GM19239 (cell line): ENCODE data around the gene ETV6.

Experiments
- DNase-seq: peaks from one replicate; pipeline ENCODE4 v3.0.0; 2011; ENCODE audit warnings: low spot score; ENCODE audit not compliant: insufficient read length
- FAIRE-seq: peaks from 2 replicates; lab custom pipeline; 2011; peaks lifted over from hg19 to GRCh38; lab: Jason Lieb, UNC

The ETV6 gene

DNA sequence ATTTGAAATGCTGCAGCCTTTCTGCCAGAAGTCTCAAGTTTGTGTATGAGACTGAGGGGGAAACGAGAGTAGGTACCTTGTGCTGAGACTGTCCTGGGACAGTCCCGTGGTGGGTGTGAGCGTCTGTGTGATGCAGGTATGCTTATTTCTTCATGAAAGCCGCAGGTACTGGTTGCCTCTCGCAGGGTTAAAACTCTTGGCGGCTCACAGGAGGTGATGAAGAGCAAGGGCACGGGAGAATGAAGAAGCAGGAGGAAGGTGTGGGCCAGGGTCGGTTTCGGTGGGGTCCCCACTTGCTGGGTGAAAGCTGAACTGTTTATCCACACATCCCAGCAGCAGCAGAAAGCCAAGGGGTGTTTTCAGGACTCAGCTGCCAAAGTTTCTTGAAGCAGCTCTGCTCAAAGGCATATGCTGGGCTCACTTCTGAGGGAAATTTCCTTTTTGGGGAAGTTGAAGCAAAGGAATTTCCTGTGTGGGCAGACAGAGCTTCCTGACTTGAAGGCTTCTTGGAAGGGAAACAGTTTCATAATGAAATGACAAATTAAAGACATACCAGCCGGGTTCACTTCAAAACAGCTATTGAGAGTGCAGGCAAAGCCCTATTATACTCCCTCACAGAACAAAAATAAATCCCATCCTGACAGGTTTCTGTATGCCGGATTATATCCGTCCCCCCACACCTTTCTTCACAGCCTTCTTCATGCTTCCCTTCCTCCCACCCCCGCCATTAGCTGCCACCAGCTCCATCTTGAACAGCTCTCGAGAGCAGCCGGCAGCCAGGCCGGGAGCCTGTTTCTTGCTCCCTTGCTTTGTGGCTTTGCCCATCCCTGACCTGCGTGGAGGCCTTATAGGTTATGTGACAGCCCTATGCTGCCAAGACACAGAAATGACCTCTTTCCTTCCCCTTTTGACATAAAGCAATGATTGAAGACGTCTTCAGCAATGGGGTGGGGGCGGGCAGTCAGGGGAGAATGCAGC, 116.6 kb downstream of the ETV6 start:
- FAIRE-seq (peak; percentile 98), DNase-seq (no peak)

DNA sequence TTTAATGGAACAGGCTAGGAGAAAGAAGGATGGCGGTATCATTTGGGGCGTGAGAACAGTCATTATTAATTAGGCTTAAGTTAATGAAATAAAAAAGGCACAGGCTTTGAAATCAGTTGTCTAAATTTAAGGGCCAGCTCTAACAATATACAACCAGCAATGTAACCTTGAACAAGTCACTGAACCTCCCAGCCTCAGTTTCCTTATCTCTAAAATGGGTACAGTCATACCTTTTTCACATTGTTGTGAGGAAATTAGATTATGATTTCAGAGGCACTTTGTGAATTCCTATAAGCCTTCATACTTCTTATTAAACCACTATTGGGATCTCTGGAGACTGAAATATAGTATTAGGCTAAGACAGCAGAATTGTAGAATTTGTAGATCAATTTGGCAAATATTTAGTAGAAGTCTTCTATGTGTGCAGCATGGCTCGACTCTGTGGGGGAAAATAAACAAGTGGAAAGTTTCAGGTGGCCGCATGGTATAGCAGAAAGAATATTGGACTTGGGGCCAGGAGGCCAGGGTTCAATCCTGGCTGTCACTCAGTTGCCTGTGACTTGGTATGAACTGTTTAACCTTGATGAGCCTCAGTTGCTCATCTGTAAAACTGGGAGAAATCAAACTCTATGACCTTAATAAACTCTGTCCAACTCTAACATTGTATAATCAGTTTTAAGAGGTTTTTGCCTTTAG, 117.7 kb downstream of the ETV6 start:
- FAIRE-seq = no peak
- DNase-seq = no peak

DNA sequence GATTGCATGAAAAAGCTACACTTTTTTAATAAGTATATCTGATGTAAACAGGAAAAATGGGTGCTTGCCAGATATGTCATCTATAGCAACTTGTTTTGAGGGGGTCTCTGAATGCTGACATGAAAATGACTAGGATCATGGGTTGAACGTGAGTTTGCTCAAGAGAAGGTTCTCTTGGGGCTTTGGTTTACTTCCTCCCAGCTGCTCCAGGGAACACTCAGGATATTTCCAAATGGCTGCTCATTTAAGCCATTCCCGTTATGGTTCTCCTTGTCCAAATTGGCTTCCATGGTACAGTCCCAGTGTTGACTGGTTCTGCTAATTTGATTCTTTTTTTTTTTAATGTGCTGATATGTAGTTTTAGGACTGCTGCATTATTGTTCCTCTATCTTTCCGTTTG, 118.3 kb downstream of the ETV6 start:
- DNase-seq (no peak), FAIRE-seq (no peak)

DNA sequence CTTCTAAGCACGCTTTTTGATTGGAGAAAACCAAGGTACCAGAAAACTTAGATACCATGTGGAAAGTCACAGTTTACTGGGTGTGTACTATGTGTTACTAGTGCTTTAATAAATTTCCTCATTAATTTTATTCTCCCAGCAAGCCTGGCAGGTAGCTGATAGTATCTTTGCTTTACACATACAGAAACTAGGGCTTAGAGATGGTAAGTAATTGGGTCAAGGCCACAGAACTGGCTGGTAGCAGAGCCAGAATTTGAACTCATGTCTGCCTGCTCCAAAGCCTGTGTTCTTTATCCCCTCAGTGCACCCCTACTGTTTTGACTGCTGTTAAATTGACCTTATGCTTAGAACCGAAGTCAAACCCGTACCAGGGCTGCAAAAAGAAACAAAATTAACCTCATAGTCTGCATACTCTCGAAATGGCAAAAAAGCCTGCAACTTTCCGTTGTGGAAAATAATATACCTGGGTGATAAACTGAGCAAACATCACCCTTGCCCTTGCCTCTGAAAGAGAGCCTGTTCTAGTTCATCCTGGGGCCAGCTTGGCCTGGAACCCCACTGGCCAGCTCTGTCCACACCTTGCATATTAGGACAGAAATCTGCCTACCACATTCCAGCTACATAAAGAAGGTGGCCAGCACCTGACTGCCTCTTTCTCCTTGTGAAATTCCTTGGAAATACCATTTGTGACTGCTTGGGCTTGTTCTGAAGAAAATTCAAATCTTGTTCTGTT, 118.9 kb downstream of the ETV6 start:
- DNase-seq (no peak), FAIRE-seq (no peak)

DNA sequence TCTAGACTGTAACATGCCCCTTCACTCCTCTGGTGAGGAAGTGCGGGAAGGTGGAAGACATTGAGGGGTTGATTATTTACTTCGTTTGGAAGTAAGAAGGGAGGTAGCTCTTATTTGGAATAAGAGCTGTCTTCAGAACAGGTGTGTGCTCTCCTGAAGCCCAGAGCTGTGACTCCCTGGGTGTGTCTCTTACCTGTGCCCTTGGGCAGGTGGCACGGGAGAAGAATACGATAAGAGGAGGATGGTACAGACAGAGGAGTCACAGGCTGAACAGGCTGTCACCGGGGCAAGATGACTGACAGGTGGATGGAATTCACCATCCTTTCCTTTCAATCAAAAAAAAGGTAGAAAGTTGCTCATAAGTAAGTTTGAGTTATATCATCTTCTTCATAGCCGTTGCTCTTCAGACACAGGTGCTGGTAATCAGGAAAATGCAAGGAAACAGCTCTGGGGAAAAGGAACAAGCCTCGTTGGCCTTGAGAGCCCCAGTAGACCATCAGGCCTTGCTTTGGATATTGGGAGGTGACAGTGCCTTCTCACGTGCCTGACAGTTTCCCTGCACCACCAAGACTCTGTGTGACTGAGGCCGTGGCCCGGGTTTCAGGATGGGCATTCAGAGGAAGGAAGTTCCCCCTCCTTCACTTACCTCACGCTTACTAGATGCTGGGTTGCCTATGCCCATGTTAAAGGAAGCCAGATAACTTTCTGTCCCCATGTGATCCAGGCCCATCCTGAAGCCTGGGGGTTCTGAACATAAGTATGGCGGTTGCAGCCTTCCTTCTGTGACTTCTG, 120.4 kb downstream of the ETV6 start:
- no peak for DNase-seq
- peak; percentile 56 for FAIRE-seq

DNA sequence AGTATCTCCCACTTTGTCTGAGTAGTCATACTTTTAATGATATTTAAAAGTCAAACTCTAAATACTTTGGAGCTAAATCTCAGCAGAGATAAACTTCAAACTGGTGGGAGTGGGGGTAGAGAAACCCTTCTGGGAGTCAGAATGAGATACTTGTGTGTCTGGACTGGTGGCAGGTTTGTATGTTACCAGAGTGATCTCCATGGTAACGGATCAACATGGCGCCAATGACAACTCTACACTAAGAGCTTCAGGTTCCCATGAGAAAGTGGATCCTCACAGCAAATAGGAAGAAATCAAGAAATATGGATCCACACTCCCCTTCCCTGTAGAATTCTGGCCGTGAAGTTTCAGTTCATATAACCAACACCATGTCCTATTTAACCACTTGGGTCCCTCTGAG, 121.9 kb downstream of the ETV6 start:
- FAIRE-seq (peak; percentile 69), DNase-seq (no peak)

DNA sequence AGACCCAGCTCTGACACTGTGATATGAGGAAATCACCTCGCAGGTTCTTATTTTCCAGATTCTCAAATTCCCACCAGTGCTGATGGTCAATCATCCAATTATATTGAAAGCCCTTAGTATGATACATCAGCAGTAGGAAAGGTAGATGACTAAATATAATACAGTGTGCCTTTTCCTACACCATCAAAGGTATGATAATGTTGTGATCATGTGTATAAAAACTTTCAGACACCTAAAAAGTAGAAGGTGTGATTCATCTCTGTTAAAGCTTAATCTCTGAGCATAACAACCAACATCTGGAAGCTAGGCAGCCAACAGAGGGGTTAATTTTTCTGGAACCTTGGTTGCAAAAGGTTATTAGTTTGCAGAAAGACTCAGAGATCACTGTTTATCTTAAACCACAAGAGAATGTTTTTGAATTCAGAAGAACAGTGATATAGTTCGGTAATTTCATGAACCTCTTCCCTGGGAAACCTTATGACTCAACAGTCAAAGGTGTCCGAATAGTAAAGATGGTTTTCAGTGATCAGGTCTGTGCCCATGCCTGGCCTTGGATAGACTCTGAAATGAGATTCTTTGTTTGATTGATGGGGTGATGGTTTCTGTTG, 122.5 kb downstream of the ETV6 start:
- no peak for DNase-seq
- FAIRE-seq = peak; percentile 88

DNA sequence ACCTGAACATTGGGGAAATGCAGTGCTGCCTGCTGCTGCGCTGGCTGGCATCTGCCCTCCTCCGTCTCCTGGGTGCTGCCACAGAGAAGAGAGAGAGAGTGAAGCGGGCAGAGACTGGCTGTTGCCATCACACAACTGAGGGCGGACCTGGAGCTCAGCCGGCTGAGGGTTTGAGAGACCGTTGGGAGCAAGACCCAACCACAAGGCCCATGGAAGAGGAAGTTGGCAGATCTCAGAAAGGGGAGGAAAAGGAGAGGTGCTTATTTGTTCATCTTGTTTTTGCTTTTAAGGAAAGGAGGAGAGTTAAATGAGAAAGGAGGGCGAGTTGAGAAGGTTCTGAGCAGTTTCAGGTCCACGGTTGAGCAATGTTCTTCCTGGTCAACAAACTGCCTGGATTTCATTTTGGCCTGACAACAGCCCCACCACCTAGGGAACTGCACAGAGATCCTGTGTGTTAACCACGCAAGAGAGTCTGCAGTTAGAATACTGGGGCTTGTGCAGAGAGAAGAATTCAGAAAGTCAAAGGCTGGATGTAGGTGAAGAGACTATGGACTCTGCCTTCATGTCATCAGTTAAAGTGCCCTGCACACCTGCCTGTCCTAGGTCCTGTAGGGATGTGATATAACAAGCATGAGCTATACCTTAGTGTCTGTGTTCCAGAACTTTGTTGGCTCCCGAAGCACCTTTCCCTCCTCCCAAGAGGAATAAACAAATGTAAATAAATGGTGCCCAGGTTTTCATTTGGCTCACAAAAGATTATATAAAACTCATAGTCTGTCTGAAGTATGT, 124.6 kb downstream of the ETV6 start:
- FAIRE-seq = peak; percentile 82

DNA sequence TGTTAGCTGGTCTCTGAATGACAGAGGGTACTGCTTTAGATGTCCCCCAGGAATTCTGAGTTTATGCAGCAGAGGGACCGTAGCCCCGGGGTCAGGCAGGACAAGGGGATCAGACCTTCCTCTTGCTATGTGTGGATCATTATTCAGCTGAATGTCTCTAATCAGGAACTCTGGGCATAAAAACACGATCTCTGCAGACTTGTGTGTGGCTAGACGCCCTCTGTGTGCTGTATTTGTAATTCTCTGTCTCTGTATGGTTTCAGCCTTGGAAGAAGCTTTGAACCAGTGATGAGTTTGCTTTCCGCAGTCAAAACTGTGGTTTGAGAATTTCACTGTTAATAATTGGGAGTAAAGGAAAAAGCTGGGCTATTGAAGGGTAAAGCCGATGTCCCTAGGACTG, 125.3 kb downstream of the ETV6 start:
- DNase-seq (no peak), FAIRE-seq (no peak)

More for the DNA sequence above, 124.6 kb downstream of the ETV6 start:
- DNase-seq = no peak

DNA sequence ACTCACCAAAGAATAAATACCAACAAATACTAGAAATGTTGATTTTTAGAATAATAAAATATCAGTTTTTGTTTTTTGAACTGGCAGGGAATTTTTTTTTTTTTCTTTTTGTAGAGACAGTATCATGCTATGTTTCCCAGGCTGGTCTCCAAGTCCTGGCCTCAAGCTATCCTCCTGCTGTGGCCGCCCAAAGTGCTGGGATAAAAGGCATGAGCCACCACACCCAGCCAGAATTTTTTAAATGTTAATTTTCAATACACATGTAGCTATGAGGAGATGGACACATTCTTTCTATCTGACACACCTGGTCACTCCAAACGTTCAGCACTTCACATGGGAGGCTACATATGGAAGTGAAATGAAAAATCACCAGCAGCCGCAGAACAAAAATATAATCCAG, 126.8 kb downstream of the ETV6 start:
- no peak for FAIRE-seq
- no peak for DNase-seq

DNA sequence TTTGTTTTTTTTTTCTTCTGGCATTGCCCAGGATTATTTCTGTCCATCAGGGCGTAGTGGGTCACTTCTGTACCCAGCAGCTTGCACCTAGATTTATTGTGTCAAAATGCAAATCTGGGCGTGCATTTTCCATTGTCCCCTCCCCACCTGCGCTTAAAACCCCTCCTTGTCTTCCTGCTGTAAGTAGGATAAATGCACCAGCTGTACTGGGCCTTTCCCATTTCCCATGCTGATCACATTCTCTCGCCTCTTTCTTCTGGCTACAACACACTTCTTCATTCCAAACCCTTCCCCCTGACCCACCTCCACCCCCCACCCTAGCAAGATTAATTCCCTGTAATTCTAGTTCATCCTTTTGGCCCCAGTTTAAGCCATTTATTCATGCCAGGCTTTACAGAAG, 128.0 kb downstream of the ETV6 start:
- no peak for DNase-seq
- FAIRE-seq = no peak

DNA sequence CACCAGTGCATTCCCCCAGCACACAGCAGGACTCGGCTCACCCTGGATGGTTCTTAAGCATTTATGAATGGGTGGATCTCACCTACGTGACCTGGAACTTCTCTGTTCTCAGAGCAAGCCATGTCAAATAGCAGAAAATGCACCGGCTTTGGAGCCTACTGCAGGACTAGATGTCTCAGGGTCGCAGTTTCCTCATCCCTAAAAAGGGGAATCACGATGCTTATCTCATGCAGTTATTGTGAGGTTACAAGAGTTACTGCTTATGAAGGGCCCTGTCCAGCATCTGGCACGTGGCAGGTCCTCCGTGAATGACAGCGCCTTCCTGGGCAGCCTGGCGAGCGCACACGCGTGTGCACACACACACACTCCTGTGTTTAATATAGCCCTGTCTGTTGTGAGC, 128.5 kb downstream of the ETV6 start:
- DNase-seq (no peak), FAIRE-seq (no peak)

DNA sequence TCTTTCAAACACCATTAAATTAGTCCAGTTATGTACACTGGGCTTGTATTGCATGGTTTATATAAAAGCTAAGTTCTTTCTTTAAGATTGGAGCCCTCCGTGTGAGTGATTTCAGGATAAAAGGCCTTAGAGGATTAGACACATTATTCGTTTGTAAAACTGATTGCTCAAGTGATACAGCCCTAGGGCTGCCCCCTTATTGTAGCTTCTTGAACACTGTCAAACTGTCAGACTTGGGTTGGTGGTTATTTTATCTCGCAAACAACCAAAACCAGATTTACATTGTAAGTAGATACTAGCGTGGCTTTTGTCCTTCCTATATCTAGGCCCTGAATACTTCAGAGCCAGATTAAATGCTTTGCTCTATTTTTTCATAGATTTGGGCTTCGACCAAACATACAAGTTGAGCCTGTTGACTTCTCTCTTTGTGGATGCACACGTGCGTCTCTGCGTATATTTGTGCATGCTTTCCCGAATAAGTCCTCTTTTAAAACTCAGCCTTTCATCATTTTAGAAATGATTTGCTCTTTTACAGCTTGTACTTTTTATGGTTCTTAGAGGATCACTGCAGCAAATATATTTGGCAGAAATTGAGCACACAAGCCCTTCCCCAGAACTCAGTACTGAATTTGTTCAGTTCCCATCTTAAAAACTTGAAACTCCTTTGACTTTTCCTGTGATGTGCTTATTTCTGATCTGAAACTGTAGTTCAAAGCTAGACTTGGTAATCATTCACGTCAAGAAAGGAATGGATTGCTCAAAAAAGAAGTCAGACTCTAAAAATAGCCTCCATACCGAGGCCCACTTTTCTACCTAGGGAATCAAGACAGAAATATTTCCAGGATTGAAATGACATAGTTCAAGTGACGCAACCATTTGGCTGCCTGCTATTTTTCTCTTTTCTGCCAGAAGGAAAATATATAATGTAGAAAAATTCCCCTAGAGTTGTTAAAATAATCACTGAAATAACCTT, 129.5 kb downstream of the ETV6 start:
- no peak for DNase-seq
- FAIRE-seq = peak; percentile 92

DNA sequence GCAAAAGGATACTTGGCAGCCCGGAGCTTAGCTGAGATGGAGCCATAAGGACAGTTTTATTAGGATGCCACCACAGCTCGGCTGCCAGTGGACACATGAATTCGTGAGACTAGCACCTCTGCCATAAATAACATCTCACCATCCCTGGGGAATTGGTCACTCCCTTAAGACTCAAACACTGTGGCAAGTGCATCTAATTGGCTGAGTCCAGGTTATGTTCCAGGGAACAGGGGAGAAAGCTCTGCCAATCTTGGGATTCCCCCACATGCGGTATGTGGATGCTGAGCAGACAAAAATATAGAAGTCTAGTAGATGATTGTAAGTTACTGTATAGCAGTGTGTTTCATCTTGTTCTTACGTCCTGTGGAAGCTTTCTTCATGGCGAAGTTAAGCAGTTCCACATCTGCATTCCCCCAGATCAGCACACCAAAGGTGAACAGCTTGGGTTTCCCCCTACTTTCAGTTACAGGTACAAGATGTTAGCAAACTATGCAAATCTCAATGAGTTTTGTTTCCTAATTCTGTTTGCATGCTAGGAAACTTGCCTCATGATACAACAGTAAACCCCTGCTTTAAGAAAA, 131.1 kb downstream of the ETV6 start:
- DNase-seq (no peak), FAIRE-seq (peak; percentile 99)

DNA sequence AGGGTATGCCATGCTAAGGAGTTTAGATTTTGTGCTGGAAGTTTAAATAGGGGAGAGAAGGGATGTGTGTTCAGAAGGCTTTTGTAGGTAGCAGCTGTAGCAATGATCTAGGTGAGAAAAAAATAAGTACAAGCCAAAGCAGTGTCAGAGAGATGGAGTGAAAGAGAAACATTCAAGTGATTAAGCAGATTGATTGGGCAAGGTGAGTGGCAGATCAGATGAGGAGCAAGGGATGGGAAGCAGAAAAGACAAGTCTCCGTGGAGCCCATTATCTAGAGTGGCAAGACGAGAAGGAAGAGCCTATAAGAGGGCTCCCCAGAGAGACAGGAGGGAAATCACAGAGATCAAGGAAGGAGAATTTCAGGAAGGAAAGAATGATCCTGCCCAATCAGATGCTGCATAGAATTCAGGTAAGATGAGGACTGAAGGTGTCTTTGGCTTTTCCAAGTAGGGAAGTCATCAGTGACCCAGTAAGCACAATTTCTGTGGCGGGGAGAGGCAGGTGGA, 133.5 kb downstream of the ETV6 start:
- DNase-seq (no peak), FAIRE-seq (peak; percentile 51)

DNA sequence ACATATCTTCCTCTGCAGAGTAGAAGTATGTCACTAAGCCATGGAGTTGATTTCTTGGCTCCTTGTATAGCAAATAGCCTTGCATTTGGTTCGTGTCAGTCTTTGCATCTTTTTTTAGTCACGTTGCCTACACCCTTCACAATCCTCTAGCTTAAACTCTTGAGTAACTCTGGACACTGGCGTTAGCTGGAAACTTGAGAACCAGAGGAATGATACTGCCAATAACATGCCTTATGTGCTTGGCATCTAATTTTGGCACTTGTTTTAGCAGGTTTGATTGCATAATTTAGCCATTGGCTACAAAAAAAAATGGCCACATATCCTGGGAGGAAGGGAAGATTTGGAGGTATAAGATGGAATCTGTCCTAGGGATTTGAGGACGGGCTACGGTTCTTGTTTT, 136.2 kb downstream of the ETV6 start:
- DNase-seq (no peak), FAIRE-seq (no peak)
